ENCODE measurements around the gene ROPN1. TPM values are rescaled to one million over a fixed set of nuclear protein-coding genes. Genes with fewer than 3 reads are reported as not detected.

Gene ROPN1
- total RNA-seq, 1 donor from 2014 or later = not detected

DNA sequence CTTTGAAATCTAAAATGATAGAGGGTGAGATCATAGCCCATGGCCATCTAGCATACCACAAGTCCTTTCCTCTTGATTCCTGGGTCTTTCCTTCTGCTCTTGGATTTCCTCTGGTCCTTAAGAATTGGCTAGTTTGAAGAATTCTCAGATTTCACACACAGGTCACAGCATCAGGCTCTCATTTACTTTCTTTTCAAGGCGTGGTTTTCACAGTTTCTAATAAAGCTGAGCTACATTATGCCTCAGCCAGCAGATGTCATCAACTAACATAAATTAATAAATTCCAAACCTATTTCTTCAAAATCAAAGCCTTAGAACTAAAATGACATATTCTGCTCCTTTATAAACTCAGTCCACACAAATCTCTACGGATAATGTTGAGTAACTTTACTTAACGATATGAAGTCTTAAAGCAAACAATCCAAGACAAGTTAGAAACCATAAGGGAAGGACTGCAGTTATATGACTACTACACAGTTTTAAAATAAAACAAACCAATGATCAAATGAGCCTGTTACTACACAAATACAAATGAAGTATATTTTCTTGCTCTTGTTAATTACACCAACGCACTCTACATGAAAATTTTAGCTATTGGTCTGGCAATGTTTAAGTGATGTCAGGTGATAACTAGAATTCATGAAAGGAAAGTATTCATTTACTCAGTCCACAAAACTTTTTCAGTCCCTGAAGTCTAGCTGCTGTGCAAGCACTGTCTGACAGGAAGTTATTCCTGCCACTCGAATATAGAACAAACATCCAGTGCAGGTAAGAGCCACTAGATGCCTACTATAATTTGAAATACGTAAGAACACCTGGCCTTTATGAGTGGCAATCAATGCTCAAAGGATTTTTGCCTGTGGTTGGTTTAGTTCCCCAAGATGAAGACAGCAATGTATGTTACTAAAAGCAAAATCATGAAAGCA, 40.1 kb downstream of the ROPN1 start:
- Histone ChIP-seq H3K9me3 (ENCODE audit: control insufficient read depth in 3 of 3, low read length in 3 of 3) (no peaks in the 10 kb centered on the region), H3K9ac (ENCODE audit: low read depth in 1 of 3, low read length in 3 of 3) (no peak overlapping the region), H3K4me1 (ENCODE audit: control insufficient read depth in 3 of 3, insufficient read depth in 3 of 3, low read length in 3 of 3) (no peaks in the 10 kb centered on the region), H3K27me3 (ENCODE audit: control insufficient read depth in 3 of 3, insufficient read depth in 3 of 3, low read length in 3 of 3) (no peaks in the 10 kb centered on the region), H3K36me3 (ENCODE audit: control insufficient read depth in 3 of 3, insufficient read depth in 3 of 3, low read length in 3 of 3) (peaks cover 2 to 21% (median 12%) of the 10 kb centered on the region in 3 donors), H3K27ac (ENCODE audit: low read depth, low read length) (no peak overlapping the region), H3K4me3 (ENCODE audit: low read length in 3 of 3) (no peak overlapping the region)

DNA sequence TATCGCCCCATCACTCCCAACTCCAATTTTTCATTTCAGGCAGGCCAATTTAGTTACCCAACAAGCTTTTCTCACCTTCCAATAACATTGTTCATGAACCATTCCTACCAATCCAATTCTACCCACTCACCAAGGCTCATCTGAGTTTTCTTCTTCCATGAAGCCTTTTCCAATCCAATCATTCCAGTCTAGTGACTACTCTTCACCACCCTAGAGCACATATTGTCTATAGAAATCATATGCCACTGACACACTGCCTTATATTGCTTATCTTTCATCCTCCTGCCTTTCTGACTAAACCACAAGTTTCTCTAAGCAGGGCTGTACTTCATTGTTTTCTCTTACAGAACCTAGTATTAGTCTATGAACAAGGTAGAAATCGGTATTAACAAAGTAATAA, 42.3 kb downstream of the ROPN1 start:
- no peaks in the 10 kb centered on the region for H3K27me3 ChIP-seq (ENCODE audit: control insufficient read depth in 3 of 3, insufficient read depth in 3 of 3, low read length in 3 of 3)
- no peak overlapping the region for H3K9ac ChIP-seq (ENCODE audit: low read depth in 1 of 3, low read length in 3 of 3)
- H3K9me3 ChIP-seq (ENCODE audit: control insufficient read depth in 3 of 3, low read length in 3 of 3) = no peaks in the 10 kb centered on the region
- H3K27ac ChIP-seq (ENCODE audit: low read depth, low read length) = no peak overlapping the region
- peaks cover 2 to 20% (median 15%) of the 10 kb centered on the region in 3 donors for H3K36me3 ChIP-seq (ENCODE audit: control insufficient read depth in 3 of 3, insufficient read depth in 3 of 3, low read length in 3 of 3)
- no peak overlapping the region for H3K4me3 ChIP-seq (ENCODE audit: low read length in 3 of 3)
- no peaks in the 10 kb centered on the region for H3K4me1 ChIP-seq (ENCODE audit: control insufficient read depth in 3 of 3, insufficient read depth in 3 of 3, low read length in 3 of 3)

DNA sequence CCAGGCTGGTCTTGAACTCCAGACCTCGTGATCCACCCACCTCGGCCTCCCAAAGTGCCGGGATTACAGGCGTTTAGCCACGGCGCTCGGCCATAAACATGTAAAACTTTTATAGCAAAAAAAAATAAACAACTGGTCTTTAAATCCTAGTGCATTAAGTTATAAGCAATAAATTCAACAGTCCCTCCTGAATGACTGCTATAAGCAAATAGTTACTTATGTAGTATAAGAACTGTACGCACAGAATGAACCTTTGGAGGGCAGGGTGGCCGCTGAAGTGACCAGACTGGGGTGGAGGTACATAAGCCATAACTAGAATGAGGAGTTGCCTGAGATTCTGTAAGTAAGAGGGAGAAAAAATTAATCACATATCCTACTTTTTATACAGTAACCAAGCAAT, 43.5 kb downstream of the ROPN1 start:
- no peaks in the 10 kb centered on the region for H3K27me3 ChIP-seq (ENCODE audit: control insufficient read depth in 3 of 3, insufficient read depth in 3 of 3, low read length in 3 of 3)
- H3K4me3 ChIP-seq (ENCODE audit: low read length in 3 of 3) = no peak overlapping the region
- H3K9ac ChIP-seq (ENCODE audit: low read depth in 1 of 3, low read length in 3 of 3) = no peak overlapping the region
- no peaks in the 10 kb centered on the region for H3K9me3 ChIP-seq (ENCODE audit: control insufficient read depth in 3 of 3, low read length in 3 of 3)
- H3K27ac ChIP-seq (ENCODE audit: low read depth, low read length) = no peak overlapping the region
- H3K4me1 ChIP-seq (ENCODE audit: control insufficient read depth in 3 of 3, insufficient read depth in 3 of 3, low read length in 3 of 3) = no peaks in the 10 kb centered on the region
- peaks cover 2 to 22% (median 20%) of the 10 kb centered on the region in 3 donors for H3K36me3 ChIP-seq (ENCODE audit: control insufficient read depth in 3 of 3, insufficient read depth in 3 of 3, low read length in 3 of 3)

DNA sequence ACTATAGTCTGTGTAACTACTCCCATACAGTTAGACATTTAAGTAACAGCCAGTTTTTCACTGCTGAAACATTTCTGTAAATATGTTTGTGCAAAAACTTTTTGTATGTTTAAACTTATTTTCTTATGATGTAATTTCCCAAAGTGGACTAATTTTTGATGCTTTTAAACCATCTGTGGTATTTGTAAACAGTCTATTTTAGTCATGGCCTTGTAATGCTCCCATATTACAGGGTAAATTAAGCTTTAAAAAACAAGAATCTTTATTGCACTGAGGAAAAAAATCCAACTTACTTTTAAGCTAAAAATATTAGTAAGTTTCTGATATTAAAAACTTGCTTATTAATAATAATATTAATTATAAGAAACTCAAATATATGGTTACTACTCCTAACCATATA, 44.4 kb downstream of the ROPN1 start:
- H3K4me3 ChIP-seq (ENCODE audit: low read length in 3 of 3) = no peak overlapping the region
- no peak overlapping the region for H3K27ac ChIP-seq (ENCODE audit: low read depth, low read length)
- H3K36me3 ChIP-seq (ENCODE audit: control insufficient read depth in 3 of 3, insufficient read depth in 3 of 3, low read length in 3 of 3) = peaks cover 2 to 17% (median 14%) of the 10 kb centered on the region in 3 donors
- no peak overlapping the region for H3K9ac ChIP-seq (ENCODE audit: low read depth in 1 of 3, low read length in 3 of 3)
- H3K9me3 ChIP-seq (ENCODE audit: control insufficient read depth in 3 of 3, low read length in 3 of 3) = no peaks in the 10 kb centered on the region
- no peaks in the 10 kb centered on the region for H3K4me1 ChIP-seq (ENCODE audit: control insufficient read depth in 3 of 3, insufficient read depth in 3 of 3, low read length in 3 of 3)
- H3K27me3 ChIP-seq (ENCODE audit: control insufficient read depth in 3 of 3, insufficient read depth in 3 of 3, low read length in 3 of 3) = no peaks in the 10 kb centered on the region

DNA sequence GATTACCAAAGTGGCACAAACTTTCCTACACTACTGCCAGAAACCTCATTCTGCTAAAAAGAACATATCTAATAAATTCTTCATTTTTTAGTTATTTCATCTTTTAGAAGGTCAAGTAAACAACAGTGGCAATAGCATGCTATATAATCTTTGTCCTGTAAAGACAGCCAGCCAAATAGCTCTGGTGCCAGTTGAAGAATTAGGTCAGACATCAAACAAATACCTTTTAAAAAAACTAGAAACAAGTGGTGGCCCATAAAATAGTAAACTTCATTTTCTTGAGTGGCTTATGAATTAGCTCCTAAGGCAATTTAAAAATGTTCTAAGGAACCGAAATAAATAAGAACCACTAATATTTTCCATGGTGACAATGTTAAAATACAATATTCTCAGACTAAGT, 50.4 kb downstream of the ROPN1 start:
- no peak overlapping the region for H3K4me3 ChIP-seq (ENCODE audit: low read length in 3 of 3)
- H3K27ac ChIP-seq (ENCODE audit: low read depth, low read length) = no peak overlapping the region
- H3K9ac ChIP-seq (ENCODE audit: low read depth in 1 of 3, low read length in 3 of 3) = no peak overlapping the region
- no peaks in the 10 kb centered on the region for H3K4me1 ChIP-seq (ENCODE audit: control insufficient read depth in 3 of 3, insufficient read depth in 3 of 3, low read length in 3 of 3)
- H3K9me3 ChIP-seq (ENCODE audit: control insufficient read depth in 3 of 3, low read length in 3 of 3) = no peaks in the 10 kb centered on the region
- H3K36me3 ChIP-seq (ENCODE audit: control insufficient read depth in 3 of 3, insufficient read depth in 3 of 3, low read length in 3 of 3) = peaks cover 0 to 10% (median 9%) of the 10 kb centered on the region in 3 donors
- H3K27me3 ChIP-seq (ENCODE audit: control insufficient read depth in 3 of 3, insufficient read depth in 3 of 3, low read length in 3 of 3) = no peaks in the 10 kb centered on the region

DNA sequence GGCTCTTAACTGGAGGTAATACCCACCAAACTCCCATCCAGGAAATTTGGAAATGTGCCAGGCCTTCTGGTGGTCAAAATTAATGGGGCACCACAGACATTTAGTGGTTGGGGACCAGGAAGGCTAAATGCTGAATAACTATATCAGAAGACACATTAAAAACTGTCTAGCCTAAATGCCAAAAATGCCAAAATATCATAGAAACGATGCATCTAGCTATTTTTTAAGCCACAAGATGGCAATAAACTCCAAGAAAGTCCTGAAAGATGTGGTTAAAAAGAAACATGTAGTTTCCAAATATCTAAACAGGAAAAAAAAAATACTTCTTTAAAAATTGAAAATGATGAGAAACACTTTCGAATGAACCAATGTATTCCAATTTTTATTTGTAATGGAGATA, 50.8 kb downstream of the ROPN1 start:
- no peaks in the 10 kb centered on the region for H3K9me3 ChIP-seq (ENCODE audit: control insufficient read depth in 3 of 3, low read length in 3 of 3)

DNA sequence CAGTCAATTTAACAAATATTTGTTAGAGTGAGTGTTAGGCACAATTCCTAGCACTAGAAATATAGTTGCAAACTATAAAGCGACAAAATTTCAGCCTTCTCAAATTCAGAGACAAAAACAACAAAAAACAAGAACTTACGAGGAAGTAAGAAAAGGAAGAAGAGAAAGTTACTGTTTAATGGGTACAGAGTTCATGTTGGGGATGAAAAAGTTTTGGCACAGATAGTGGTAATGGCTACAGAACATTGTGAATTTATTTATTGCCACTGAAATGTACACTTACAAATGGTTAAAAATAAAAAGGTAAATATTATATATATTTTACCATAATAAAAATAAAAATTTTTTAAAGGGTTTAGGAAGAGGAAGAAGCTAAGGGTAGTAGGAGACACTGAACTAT, 52.2 kb downstream of the ROPN1 start:
- H3K9ac ChIP-seq (ENCODE audit: low read depth in 1 of 3, low read length in 3 of 3) = no peak overlapping the region
- peaks cover 0 to 10% (median 8%) of the 10 kb centered on the region in 3 donors for H3K36me3 ChIP-seq (ENCODE audit: control insufficient read depth in 3 of 3, insufficient read depth in 3 of 3, low read length in 3 of 3)
- no peaks in the 10 kb centered on the region for H3K4me1 ChIP-seq (ENCODE audit: control insufficient read depth in 3 of 3, insufficient read depth in 3 of 3, low read length in 3 of 3)
- H3K27me3 ChIP-seq (ENCODE audit: control insufficient read depth in 3 of 3, insufficient read depth in 3 of 3, low read length in 3 of 3) = no peaks in the 10 kb centered on the region
- H3K9me3 ChIP-seq (ENCODE audit: control insufficient read depth in 3 of 3, low read length in 3 of 3) = no peaks in the 10 kb centered on the region
- no peak overlapping the region for H3K4me3 ChIP-seq (ENCODE audit: low read length in 3 of 3)
- H3K27ac ChIP-seq (ENCODE audit: low read depth, low read length) = no peak overlapping the region

More for the DNA sequence above, 50.8 kb downstream of the ROPN1 start:
- H3K27ac ChIP-seq (ENCODE audit: low read depth, low read length) = no peak overlapping the region
- H3K4me3 ChIP-seq (ENCODE audit: low read length in 3 of 3) = no peak overlapping the region
- H3K9ac ChIP-seq (ENCODE audit: low read depth in 1 of 3, low read length in 3 of 3) = no peak overlapping the region
- no peaks in the 10 kb centered on the region for H3K4me1 ChIP-seq (ENCODE audit: control insufficient read depth in 3 of 3, insufficient read depth in 3 of 3, low read length in 3 of 3)
- peaks cover 0 to 10% (median 8%) of the 10 kb centered on the region in 3 donors for H3K36me3 ChIP-seq (ENCODE audit: control insufficient read depth in 3 of 3, insufficient read depth in 3 of 3, low read length in 3 of 3)
- no peaks in the 10 kb centered on the region for H3K27me3 ChIP-seq (ENCODE audit: control insufficient read depth in 3 of 3, insufficient read depth in 3 of 3, low read length in 3 of 3)

DNA sequence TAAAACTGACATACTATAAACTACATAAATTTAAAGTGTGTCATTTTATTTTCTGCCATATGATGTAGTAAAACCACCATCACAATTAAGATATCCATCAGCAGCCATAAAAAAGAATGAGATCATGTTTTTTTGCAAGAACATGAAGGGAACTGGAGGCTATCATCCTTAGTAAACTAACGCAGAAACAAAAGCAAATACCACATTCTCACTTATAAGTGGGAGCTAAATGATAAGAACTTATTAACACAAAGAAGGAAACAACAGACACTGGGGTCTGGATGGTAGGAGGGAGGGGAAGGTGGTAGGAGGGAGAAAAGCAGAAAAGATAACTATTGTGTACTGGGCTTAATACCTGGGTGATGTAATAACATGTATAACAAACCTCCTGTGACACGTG, 55.5 kb downstream of the ROPN1 start:
- Histone ChIP-seq H3K9me3 (ENCODE audit: control insufficient read depth in 3 of 3, low read length in 3 of 3) (no peaks in the 10 kb centered on the region), H3K27ac (ENCODE audit: low read depth, low read length) (no peak overlapping the region), H3K4me1 (ENCODE audit: control insufficient read depth in 3 of 3, insufficient read depth in 3 of 3, low read length in 3 of 3) (no peaks in the 10 kb centered on the region), H3K36me3 (ENCODE audit: control insufficient read depth in 3 of 3, insufficient read depth in 3 of 3, low read length in 3 of 3) (peaks cover 0 to 4% (median 2%) of the 10 kb centered on the region in 3 donors), H3K9ac (ENCODE audit: low read depth in 1 of 3, low read length in 3 of 3) (no peak overlapping the region), H3K27me3 (ENCODE audit: control insufficient read depth in 3 of 3, insufficient read depth in 3 of 3, low read length in 3 of 3) (no peaks in the 10 kb centered on the region), H3K4me3 (ENCODE audit: low read length in 3 of 3) (no peak overlapping the region)

DNA sequence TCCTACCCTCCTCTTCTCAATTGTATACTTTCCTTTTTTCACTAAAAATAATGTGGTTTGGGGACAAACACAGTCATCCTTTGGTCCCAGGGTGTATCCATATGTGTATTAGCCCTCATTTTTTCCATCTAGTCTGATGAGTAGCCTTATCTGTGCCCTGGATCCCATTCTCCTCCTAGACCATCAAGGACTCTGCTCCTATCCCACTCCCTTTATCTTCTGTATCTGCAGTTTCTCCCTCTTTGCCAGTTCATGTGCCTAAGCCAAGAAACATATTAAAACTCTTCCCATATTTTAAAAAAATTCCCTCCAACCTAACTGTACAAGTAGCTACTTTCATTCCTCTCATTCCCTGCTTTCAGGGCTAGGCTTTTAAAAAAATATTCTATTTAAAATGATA, 56.1 kb downstream of the ROPN1 start:
- Histone ChIP-seq H3K27ac (ENCODE audit: low read depth, low read length) (no peak overlapping the region), H3K36me3 (ENCODE audit: control insufficient read depth in 3 of 3, insufficient read depth in 3 of 3, low read length in 3 of 3) (peaks cover 0 to 4% (median 2%) of the 10 kb centered on the region in 3 donors), H3K27me3 (ENCODE audit: control insufficient read depth in 3 of 3, insufficient read depth in 3 of 3, low read length in 3 of 3) (no peaks in the 10 kb centered on the region), H3K9ac (ENCODE audit: low read depth in 1 of 3, low read length in 3 of 3) (no peak overlapping the region), H3K4me3 (ENCODE audit: low read length in 3 of 3) (no peak overlapping the region), H3K9me3 (ENCODE audit: control insufficient read depth in 3 of 3, low read length in 3 of 3) (no peaks in the 10 kb centered on the region), H3K4me1 (ENCODE audit: control insufficient read depth in 3 of 3, insufficient read depth in 3 of 3, low read length in 3 of 3) (no peaks in the 10 kb centered on the region)

DNA sequence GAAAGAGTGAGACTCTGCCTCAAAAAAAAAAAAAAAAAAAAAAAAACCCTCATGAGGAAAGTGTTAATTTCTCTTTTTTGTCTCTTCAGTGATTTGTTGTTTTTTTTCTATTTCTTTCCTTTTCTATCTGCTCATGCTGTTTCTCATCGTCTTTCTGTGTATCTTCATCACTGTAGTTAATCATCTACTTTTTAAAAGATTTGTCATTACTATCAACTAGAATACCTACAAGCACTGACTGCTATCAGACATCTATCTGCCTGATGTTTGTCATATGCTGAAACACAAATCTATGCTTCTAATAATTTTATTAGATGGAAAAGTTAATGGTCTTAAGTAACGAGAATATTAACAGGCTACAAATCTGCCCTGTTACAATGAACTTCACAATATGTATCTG, 57.7 kb downstream of the ROPN1 start:
- no peak overlapping the region for H3K4me3 ChIP-seq (ENCODE audit: low read length in 3 of 3)
- H3K36me3 ChIP-seq (ENCODE audit: control insufficient read depth in 3 of 3, insufficient read depth in 3 of 3, low read length in 3 of 3) = peaks cover 2 to 9% (median 4%) of the 10 kb centered on the region in 3 donors
- no peaks in the 10 kb centered on the region for H3K4me1 ChIP-seq (ENCODE audit: control insufficient read depth in 3 of 3, insufficient read depth in 3 of 3, low read length in 3 of 3)
- H3K27me3 ChIP-seq (ENCODE audit: control insufficient read depth in 3 of 3, insufficient read depth in 3 of 3, low read length in 3 of 3) = no peaks in the 10 kb centered on the region
- H3K9me3 ChIP-seq (ENCODE audit: control insufficient read depth in 3 of 3, low read length in 3 of 3) = no peaks in the 10 kb centered on the region
- no peak overlapping the region for H3K27ac ChIP-seq (ENCODE audit: low read depth, low read length)
- H3K9ac ChIP-seq (ENCODE audit: low read depth in 1 of 3, low read length in 3 of 3) = no peak overlapping the region

Measured in skeletal muscle tissue (tissue), 4 donors.